CD4-positive, CD25-positive, alpha-beta regulatory T cell (primary cell): ENCODE measurements around the gene EPHB1. TPM values are rescaled to one million over a fixed set of nuclear protein-coding genes. Genes with fewer than 3 reads are reported as not detected.
A peak's percentile ranks its signal among the peaks of the same experiment; 100 is the strongest.

Experiments used
- ATAC-seq, 2 donors: fragments of 150-1000 bp; cut with Tn5 transposase; one replicate each; pipeline ENCODE4 v1.10.0; 2021; ENCODE audit warnings: low read depth in 2 of 2, moderate number of reproducible peaks in 2 of 2, moderate library complexity in 1 of 2
- DNase-seq, 3 donors: peaks; one replicate each; pipeline versions ENCODE4 v3.0.0 to v3.0.0-alpha.2; 2012 to 2022; ENCODE audit warnings: mixed read lengths in 1 of 3
- H3K27ac ChIP-seq: one replicate; pipeline ENCODE4 v1.7.0; 2013; ENCODE audit warnings: mild to moderate bottlenecking, low read length; ENCODE audit not compliant: insufficient read depth, poor library complexity, severe bottlenecking
- H3K27me3 ChIP-seq: one replicate; pipeline ENCODE4 v1.7.0; 2013; ENCODE audit warnings: low read length; ENCODE audit not compliant: control insufficient read depth, insufficient read depth
- H3K36me3 ChIP-seq: one replicate; pipeline ENCODE4 v1.7.0; 2013; ENCODE audit warnings: mild to moderate bottlenecking, low read length, moderate library complexity; ENCODE audit not compliant: control insufficient read depth, insufficient read depth
- H3K4me1 ChIP-seq: 2 replicates; pipeline ENCODE4 v1.7.0; 2013; ENCODE audit warnings: mild to moderate bottlenecking, low read length; ENCODE audit not compliant: insufficient read depth, control insufficient read depth, poor library complexity, severe bottlenecking
- H3K4me3 ChIP-seq: one replicate; pipeline ENCODE4 v1.7.0; 2013; ENCODE audit warnings: low read depth, mild to moderate bottlenecking, low read length, moderate library complexity
- H3K9me3 ChIP-seq, 2 experiments: 1 replicate in 1 of 2; 2 replicates in 1 of 2; pipeline ENCODE4 v1.7.0; 2013; ENCODE audit warnings: low read length in 2 of 2, mild to moderate bottlenecking in 1 of 2, moderate library complexity in 1 of 2; ENCODE audit not compliant: control insufficient read depth in 2 of 2
- H3K27ac Mint-ChIP-seq, 3 donors: one replicate each; pipeline ENCODE4 v1.8.0; 2020 to 2022; ENCODE audit warnings: mild to moderate bottlenecking in 3 of 3, mixed read lengths in 3 of 3, moderate library complexity in 2 of 3
- H3K27me3 Mint-ChIP-seq: one replicate; pipeline ENCODE4 v1.8.0; 2022; ENCODE audit warnings: mild to moderate bottlenecking, mixed read lengths
- H3K36me3 Mint-ChIP-seq: one replicate; pipeline ENCODE4 v1.8.0; 2020; ENCODE audit warnings: mixed read lengths
- H3K4me1 Mint-ChIP-seq, 4 donors: one replicate each; pipeline ENCODE4 v1.8.0; 2020 to 2022; ENCODE audit warnings: mixed read lengths in 4 of 4, mild to moderate bottlenecking in 1 of 4
- H3K4me3 Mint-ChIP-seq, 4 donors: one replicate each; pipeline ENCODE4 v1.8.0; 2020 to 2022; ENCODE audit warnings: mild to moderate bottlenecking in 4 of 4, mixed read lengths in 4 of 4, moderate library complexity in 3 of 4
- H3K9me3 Mint-ChIP-seq, 7 donors: one replicate each; pipeline ENCODE4 v1.8.0; 2020 to 2022; ENCODE audit warnings: mixed read lengths in 7 of 7, mild to moderate bottlenecking in 3 of 7, moderate library complexity in 2 of 7
- polyA plus RNA-seq, 4 donors: library from polyadenylated mRNA; unstranded; fragments of 300-500 nt; fragmentation: Illumina TruSeq; gene quantifications; one replicate each; pipeline ENCODE4 v1.2.3, GENCODE V29; 2021
- total RNA-seq: library from RNA; stranded (reverse); gene quantifications from one replicate; pipeline ENCODE4 v1.2.3, GENCODE V29; 2022

EPHB1 gene
- total and polyA plus RNA-seq, 5 donors from 2014 or later: 0.32 to 2.1 (median 0.84) TPM

DNA sequence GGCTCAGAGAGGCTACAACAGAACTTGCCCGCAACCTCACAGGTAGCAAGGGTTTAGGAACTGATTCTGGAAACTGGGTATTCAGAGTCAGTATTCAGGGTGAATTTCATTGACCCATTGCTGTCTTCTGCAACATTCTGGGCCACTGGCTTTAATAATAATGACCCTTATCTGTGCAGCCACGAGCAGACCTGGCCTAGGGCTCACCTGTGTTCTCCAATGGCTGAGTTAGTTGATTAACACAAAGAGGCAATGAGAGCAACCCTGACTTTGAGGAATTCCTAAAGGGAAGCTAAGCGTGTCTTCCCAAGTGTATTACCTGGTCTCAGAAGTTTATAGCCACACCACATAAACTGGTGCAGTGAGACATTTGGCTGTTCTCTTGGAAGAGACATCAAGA, 289.9 kb downstream of the EPHB1 start:
- H3K4me1 ChIP-seq: no peaks in the 10 kb centered on the region
- no peaks in the 10 kb centered on the region for H3K36me3 ChIP-seq
- no peaks in the 10 kb centered on the region for H3K9me3 ChIP-seq
- no peak overlapping the region for H3K27ac ChIP-seq
- H3K27me3 Mint-ChIP-seq: no peaks in the 10 kb centered on the region
- H3K27me3 ChIP-seq: no peaks in the 10 kb centered on the region
- no peaks in the 10 kb centered on the region for H3K4me1 Mint-ChIP-seq
- H3K4me3 ChIP-seq: no peak overlapping the region
- DNase-seq (no peak), ATAC-seq (no peak)
- H3K36me3 Mint-ChIP-seq: no peaks in the 10 kb centered on the region
- no peak overlapping the region for H3K4me3 Mint-ChIP-seq
- H3K9me3 Mint-ChIP-seq: peaks cover 0 to 2% (median 0%) of the 10 kb centered on the region in 7 donors
- no peak overlapping the region for H3K27ac Mint-ChIP-seq

DNA sequence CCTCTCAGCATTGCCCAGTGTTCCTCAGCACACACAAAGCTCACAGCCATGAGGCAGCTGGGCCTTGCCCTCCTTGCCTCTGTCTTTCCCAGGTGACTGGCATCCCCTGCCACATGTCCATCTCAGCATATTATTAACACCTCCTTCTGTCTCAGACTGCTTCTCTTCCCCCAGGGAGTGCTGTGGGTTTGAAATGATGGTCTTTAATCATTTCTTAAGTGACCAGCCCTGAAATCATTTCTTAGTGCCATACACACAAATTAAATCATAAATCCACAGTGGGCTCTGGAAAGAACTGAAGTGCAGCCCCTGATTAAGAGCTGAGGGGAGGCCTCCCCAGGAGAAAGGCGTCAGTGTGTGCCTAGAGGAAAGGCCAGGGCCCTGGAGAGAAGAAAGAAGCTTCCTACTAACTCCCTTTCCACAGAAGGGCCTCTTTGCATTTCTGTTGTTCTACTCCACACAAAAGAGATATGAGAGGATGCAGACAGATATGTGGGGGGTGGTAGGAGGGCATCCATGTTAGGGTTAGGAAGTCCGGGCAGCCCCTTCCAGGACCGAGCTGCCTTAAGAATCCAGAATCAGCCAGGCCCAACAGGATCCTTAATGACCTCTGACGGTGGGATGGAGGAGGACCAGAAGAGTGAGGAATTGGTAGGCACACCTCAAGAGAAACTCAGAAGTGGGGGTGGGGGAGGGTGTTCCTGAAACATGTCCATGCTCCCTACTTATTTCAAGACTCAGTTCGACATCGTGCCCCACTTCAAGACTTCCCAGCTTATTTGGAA, 290.8 kb downstream of the EPHB1 start:
- no peaks in the 10 kb centered on the region for H3K36me3 ChIP-seq
- H3K27me3 ChIP-seq: no peaks in the 10 kb centered on the region
- no peaks in the 10 kb centered on the region for H3K36me3 Mint-ChIP-seq
- H3K27ac ChIP-seq: no peak overlapping the region
- H3K9me3 Mint-ChIP-seq: peaks cover 0 to 2% (median 0%) of the 10 kb centered on the region in 7 donors
- ATAC-seq (no peak), DNase-seq (no peak)
- no peaks in the 10 kb centered on the region for H3K27me3 Mint-ChIP-seq
- H3K27ac Mint-ChIP-seq: no peak overlapping the region
- H3K4me1 ChIP-seq: no peaks in the 10 kb centered on the region
- no peaks in the 10 kb centered on the region for H3K9me3 ChIP-seq
- H3K4me3 ChIP-seq: no peak overlapping the region
- no peak overlapping the region for H3K4me3 Mint-ChIP-seq
- no peaks in the 10 kb centered on the region for H3K4me1 Mint-ChIP-seq

DNA sequence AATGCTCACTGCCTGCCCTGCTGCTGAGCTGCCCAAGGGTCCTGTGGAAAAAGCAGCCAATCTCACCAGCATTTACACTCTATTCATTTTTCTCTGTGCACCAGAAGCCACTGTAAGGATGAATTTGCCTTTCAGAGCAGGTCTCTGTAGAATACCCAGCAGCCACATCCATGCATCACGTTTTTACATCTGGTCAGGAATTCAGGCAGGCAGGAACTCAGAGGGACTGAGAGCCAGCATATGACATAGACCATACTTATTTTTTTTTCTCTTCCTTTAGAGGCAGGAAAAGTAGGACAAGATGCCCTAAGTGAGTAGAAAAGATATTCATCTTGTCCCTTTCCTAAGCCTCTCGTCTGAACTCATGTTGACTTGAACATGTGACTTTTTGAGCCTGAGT, 292.7 kb downstream of the EPHB1 start:
- no peaks in the 10 kb centered on the region for H3K9me3 ChIP-seq
- Mint-ChIP-seq H3K27ac (no peak overlapping the region), H3K4me1 (no peaks in the 10 kb centered on the region), H3K4me3 (no peak overlapping the region), H3K36me3 (no peaks in the 10 kb centered on the region), H3K9me3 (peaks cover 0 to 3% (median 0%) of the 10 kb centered on the region in 7 donors), H3K27me3 (no peaks in the 10 kb centered on the region)
- DNase-seq (no peak), ATAC-seq (no peak)
- H3K4me3 ChIP-seq: no peak overlapping the region
- no peaks in the 10 kb centered on the region for H3K27me3 ChIP-seq
- H3K36me3 ChIP-seq: no peaks in the 10 kb centered on the region
- H3K4me1 ChIP-seq: no peaks in the 10 kb centered on the region
- no peak overlapping the region for H3K27ac ChIP-seq

DNA sequence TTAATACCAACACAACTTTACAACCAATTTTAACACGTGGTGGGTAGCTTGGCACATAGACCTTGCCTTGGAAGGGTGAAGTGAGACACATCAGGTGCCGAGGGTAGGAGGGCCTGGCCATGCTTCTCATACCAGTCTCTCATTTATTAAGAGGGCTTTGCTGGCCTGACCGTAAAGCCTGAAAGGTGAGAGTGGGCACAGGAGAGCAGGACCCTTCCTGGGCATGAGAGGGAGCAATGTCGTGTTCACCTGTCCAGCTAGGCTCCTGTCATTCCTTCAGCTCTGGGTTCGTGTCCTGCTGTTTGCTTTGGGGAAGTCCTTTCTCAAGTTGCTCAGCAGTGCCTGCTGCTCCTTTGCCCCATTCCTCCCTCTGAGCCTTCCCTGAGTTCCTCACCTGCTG, 294.4 kb downstream of the EPHB1 start:
- no peaks in the 10 kb centered on the region for H3K4me1 Mint-ChIP-seq
- H3K27me3 Mint-ChIP-seq: no peaks in the 10 kb centered on the region
- no peak for ATAC-seq
- H3K9me3 Mint-ChIP-seq: peaks cover 0 to 3% (median 0%) of the 10 kb centered on the region in 7 donors
- no peak overlapping the region for H3K27ac ChIP-seq
- H3K27ac Mint-ChIP-seq: peak overlapping the region in 1 of 3 donors; percentile 60
- H3K27me3 ChIP-seq: no peaks in the 10 kb centered on the region
- no peak overlapping the region for H3K4me3 Mint-ChIP-seq
- no peak overlapping the region for H3K4me3 ChIP-seq
- H3K36me3 ChIP-seq: no peaks in the 10 kb centered on the region
- no peaks in the 10 kb centered on the region for H3K36me3 Mint-ChIP-seq
- no peaks in the 10 kb centered on the region for H3K9me3 ChIP-seq
- no peak for DNase-seq
- H3K4me1 ChIP-seq: no peaks in the 10 kb centered on the region

DNA sequence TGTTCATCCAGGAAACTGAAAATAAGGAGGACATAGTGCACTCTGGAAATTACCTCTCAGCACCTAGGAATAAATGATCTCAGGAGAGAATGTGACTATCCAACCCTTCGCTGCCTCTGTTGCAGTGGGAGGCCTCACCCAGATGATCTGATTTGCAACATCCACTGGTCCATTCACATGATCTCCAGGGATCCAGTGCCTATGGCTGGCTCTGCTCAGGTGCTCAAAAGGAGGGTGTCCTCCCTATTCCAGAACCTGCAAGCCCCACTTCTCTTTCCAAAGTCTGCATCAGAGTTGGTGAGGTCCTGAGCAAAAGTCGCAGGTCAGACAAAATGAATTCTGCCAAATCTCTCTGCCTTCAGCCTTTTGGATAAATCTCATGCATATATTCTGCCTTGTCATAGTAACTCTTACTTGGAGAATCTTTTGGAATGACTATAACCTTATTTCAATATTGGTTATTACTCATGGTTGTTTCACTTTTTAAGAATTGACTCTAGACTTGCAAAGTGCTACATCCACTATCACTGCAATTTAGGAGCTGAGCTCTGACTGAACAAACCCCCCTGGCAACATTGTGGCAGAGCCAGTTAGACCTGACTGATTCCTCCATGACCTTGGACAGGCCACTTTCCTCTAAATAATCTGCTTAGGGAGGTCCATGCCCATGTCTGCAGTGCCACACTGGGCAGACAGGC, 295.1 kb downstream of the EPHB1 start:
- Mint-ChIP-seq H3K27me3 (no peaks in the 10 kb centered on the region), H3K9me3 (peaks cover 0 to 3% (median 0%) of the 10 kb centered on the region in 7 donors), H3K4me1 (no peaks in the 10 kb centered on the region), H3K36me3 (no peaks in the 10 kb centered on the region), H3K4me3 (no peak overlapping the region), H3K27ac (no peak overlapping the region)
- no peak for ATAC-seq
- Histone ChIP-seq H3K4me1 (no peaks in the 10 kb centered on the region), H3K4me3 (no peak overlapping the region), H3K9me3 (no peaks in the 10 kb centered on the region), H3K27ac (no peak overlapping the region), H3K36me3 (no peaks in the 10 kb centered on the region), H3K27me3 (no peaks in the 10 kb centered on the region)
- DNase-seq: no peak

DNA sequence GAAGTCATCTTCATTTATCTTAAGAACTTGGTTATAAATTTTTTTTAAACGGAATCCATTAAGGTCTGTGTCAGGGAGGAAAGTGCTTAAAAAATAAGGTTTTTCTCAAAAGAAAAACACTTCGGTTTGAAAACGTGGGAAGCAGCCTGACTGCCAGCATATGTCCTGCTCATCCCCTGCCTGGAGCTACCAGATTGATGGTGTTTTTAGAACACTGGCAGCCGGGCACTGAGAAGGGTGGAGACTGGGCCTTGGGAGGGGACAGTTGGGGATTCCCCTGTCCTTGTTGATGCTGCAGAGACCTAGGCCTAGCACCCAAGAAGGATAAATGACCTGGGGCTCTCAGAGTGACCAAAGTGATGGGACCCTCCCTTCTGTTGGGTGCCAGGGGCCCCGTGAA, 296.9 kb downstream of the EPHB1 start:
- no peaks in the 10 kb centered on the region for H3K36me3 Mint-ChIP-seq
- no peaks in the 10 kb centered on the region for H3K9me3 ChIP-seq
- DNase-seq: no peak
- peaks cover 4% of the 10 kb centered on the region for H3K27me3 Mint-ChIP-seq
- H3K27ac Mint-ChIP-seq: no peak overlapping the region
- no peak overlapping the region for H3K4me3 ChIP-seq
- no peak overlapping the region for H3K27ac ChIP-seq
- H3K27me3 ChIP-seq: no peaks in the 10 kb centered on the region
- no peaks in the 10 kb centered on the region for H3K4me1 ChIP-seq
- H3K9me3 Mint-ChIP-seq: peaks cover 0 to 3% (median 0%) of the 10 kb centered on the region in 7 donors
- ATAC-seq: no peak
- no peaks in the 10 kb centered on the region for H3K36me3 ChIP-seq
- H3K4me3 Mint-ChIP-seq: no peak overlapping the region
- no peaks in the 10 kb centered on the region for H3K4me1 Mint-ChIP-seq

DNA sequence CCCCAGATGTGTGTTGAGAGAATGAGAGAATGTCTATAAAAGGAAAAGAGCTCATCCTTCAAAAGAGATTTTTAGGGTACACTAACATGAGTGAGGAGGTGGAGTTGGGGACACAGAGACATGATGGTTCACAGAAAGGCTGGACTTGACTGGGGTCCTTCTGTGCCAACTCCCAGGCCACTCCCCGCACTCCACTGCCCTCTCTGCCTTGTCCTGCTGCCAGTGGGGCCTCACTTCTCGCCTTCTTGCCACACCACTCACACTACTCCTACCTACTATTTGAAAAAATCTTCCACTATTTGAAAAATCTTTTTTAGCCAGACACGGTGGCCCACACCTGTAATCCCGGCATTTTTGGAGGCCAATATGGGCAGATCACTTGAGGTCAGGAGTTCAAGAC, 298.1 kb downstream of the EPHB1 start:
- Mint-ChIP-seq H3K9me3 (peaks cover 0 to 3% (median 0%) of the 10 kb centered on the region in 7 donors), H3K27ac (no peak overlapping the region), H3K4me1 (no peaks in the 10 kb centered on the region), H3K36me3 (no peaks in the 10 kb centered on the region), H3K4me3 (no peak overlapping the region), H3K27me3 (peaks cover 4% of the 10 kb centered on the region)
- Histone ChIP-seq H3K27ac (no peak overlapping the region), H3K27me3 (no peaks in the 10 kb centered on the region), H3K4me3 (no peak overlapping the region), H3K36me3 (no peaks in the 10 kb centered on the region), H3K9me3 (no peaks in the 10 kb centered on the region), H3K4me1 (no peaks in the 10 kb centered on the region)
- no peak for DNase-seq
- no peak for ATAC-seq
